ENCODE data around the gene TTC22. TPM values are rescaled to one million over a fixed set of nuclear protein-coding genes. Genes with fewer than 3 reads are reported as not detected.

TTC22 gene
- total RNA-seq (2014; rRNA removed; shearing (Covaris generic)), result 0.92 and 1.2 TPM in 2 replicates

GRCh38 chr1:54800899-54801759 lies at the start of gene TTC22:
TSS of gene TTC22 (minus strand) at chr1:54801323. CDS start at chr1:54801163, 160 bp downstream.
- peaks cover 20% of the 10 kb centered on the region for H3K27me3 ChIP-seq (ENCODE audit: control insufficient read depth, insufficient read depth, low read length)
- peak; percentile 91 for DNase-seq
- no peaks in the 10 kb centered on the region for H3K36me3 ChIP-seq (replicated peaks; ENCODE audit: control insufficient read depth, insufficient read depth, low read length)
- H3K4me3 ChIP-seq (ENCODE audit: insufficient read depth, low read depth, low read length), result peak within 1 kb of the TSS; percentile 38

- no peak for DNase-seq
- Histone ChIP-seq H3K27me3 (ENCODE audit: control insufficient read depth, insufficient read depth, low read length) (no peaks in the 10 kb centered on the region), H3K36me3 (replicated peaks; ENCODE audit: control insufficient read depth, insufficient read depth, low read length) (peaks cover 50% of the 10 kb centered on the region), H3K4me3 (ENCODE audit: insufficient read depth, low read depth, low read length) (no peak overlapping the region)
Observed at GRCh38 chr1:54850737-54851136, 49.6 kb upstream of the TTC22 start.

GRCh38 chr1:54850069-54850730 lies 49.1 kb upstream of the TTC22 start:
- H3K4me3 ChIP-seq (ENCODE audit: insufficient read depth, low read depth, low read length), result no peak overlapping the region
- peaks cover 47% of the 10 kb centered on the region for H3K36me3 ChIP-seq (replicated peaks; ENCODE audit: control insufficient read depth, insufficient read depth, low read length)
- no peak for DNase-seq
- H3K27me3 ChIP-seq (ENCODE audit: control insufficient read depth, insufficient read depth, low read length), result no peaks in the 10 kb centered on the region

GRCh38 chr1:54849219-54850068 lies 48.3 kb upstream of the TTC22 start:
- no peak overlapping the region for H3K4me3 ChIP-seq (ENCODE audit: insufficient read depth, low read depth, low read length)
- no peaks in the 10 kb centered on the region for H3K27me3 ChIP-seq (ENCODE audit: control insufficient read depth, insufficient read depth, low read length)
- DNase-seq, result no peak
- peaks cover 45% of the 10 kb centered on the region for H3K36me3 ChIP-seq (replicated peaks; ENCODE audit: control insufficient read depth, insufficient read depth, low read length)

GRCh38 chr1:54848134-54848948 lies 47.2 kb upstream of the TTC22 start:
- no peak overlapping the region for H3K4me3 ChIP-seq (ENCODE audit: insufficient read depth, low read depth, low read length)
- H3K36me3 ChIP-seq (replicated peaks; ENCODE audit: control insufficient read depth, insufficient read depth, low read length), result peaks cover 34% of the 10 kb centered on the region
- no peaks in the 10 kb centered on the region for H3K27me3 ChIP-seq (ENCODE audit: control insufficient read depth, insufficient read depth, low read length)
- DNase-seq, result no peak

GRCh38 chr1:54846716-54847284 lies 45.7 kb upstream of the TTC22 start:
- peaks cover 19% of the 10 kb centered on the region for H3K36me3 ChIP-seq (replicated peaks; ENCODE audit: control insufficient read depth, insufficient read depth, low read length)
- no peak overlapping the region for H3K4me3 ChIP-seq (ENCODE audit: insufficient read depth, low read depth, low read length)
- no peak for DNase-seq
- no peaks in the 10 kb centered on the region for H3K27me3 ChIP-seq (ENCODE audit: control insufficient read depth, insufficient read depth, low read length)

- DNase-seq, result no peak
- Histone ChIP-seq H3K36me3 (replicated peaks; ENCODE audit: control insufficient read depth, insufficient read depth, low read length) (peaks cover 14% of the 10 kb centered on the region), H3K27me3 (ENCODE audit: control insufficient read depth, insufficient read depth, low read length) (no peaks in the 10 kb centered on the region), H3K4me3 (ENCODE audit: insufficient read depth, low read depth, low read length) (no peak overlapping the region)
Observed at GRCh38 chr1:54846301-54846700, 45.2 kb upstream of the TTC22 start.

- Histone ChIP-seq H3K36me3 (replicated peaks; ENCODE audit: control insufficient read depth, insufficient read depth, low read length) (peaks cover 11% of the 10 kb centered on the region), H3K27me3 (ENCODE audit: control insufficient read depth, insufficient read depth, low read length) (no peaks in the 10 kb centered on the region), H3K4me3 (ENCODE audit: insufficient read depth, low read depth, low read length) (no peak overlapping the region)
- DNase-seq, result no peak
Observed at GRCh38 chr1:54845772-54846171, 44.6 kb upstream of the TTC22 start.

- Histone ChIP-seq H3K36me3 (replicated peaks; ENCODE audit: control insufficient read depth, insufficient read depth, low read length) (peaks cover under 1% of the 10 kb centered on the region; the same call in 1 of the 2 replicates), H3K27me3 (ENCODE audit: control insufficient read depth, insufficient read depth, low read length) (no peaks in the 10 kb centered on the region), H3K4me3 (ENCODE audit: insufficient read depth, low read depth, low read length) (no peak overlapping the region)
- DNase-seq, result no peak
Observed at GRCh38 chr1:54844564-54844963, 43.4 kb upstream of the TTC22 start.

GRCh38 chr1:54843449-54843848 lies 42.3 kb upstream of the TTC22 start:
- Histone ChIP-seq H3K36me3 (replicated peaks; ENCODE audit: control insufficient read depth, insufficient read depth, low read length) (no peaks in the 10 kb centered on the region; the same call in 1 of the 2 replicates), H3K4me3 (ENCODE audit: insufficient read depth, low read depth, low read length) (no peak overlapping the region), H3K27me3 (ENCODE audit: control insufficient read depth, insufficient read depth, low read length) (no peaks in the 10 kb centered on the region)
- no peak for DNase-seq

- no peaks in the 10 kb centered on the region for H3K36me3 ChIP-seq (replicated peaks; ENCODE audit: control insufficient read depth, insufficient read depth, low read length)
- H3K27me3 ChIP-seq (ENCODE audit: control insufficient read depth, insufficient read depth, low read length), result no peaks in the 10 kb centered on the region
- H3K4me3 ChIP-seq (ENCODE audit: insufficient read depth, low read depth, low read length), result no peak overlapping the region
- no peak for DNase-seq
Observed at GRCh38 chr1:54842963-54843362, 41.8 kb upstream of the TTC22 start.

GRCh38 chr1:54842206-54842915 lies 41.2 kb upstream of the TTC22 start:
- Histone ChIP-seq H3K36me3 (replicated peaks; ENCODE audit: control insufficient read depth, insufficient read depth, low read length) (no peaks in the 10 kb centered on the region), H3K27me3 (ENCODE audit: control insufficient read depth, insufficient read depth, low read length) (no peaks in the 10 kb centered on the region), H3K4me3 (ENCODE audit: insufficient read depth, low read depth, low read length) (no peak overlapping the region)
- no peak for DNase-seq

GRCh38 chr1:54839824-54840223 lies 38.7 kb upstream of the TTC22 start:
- H3K36me3 ChIP-seq (replicated peaks; ENCODE audit: control insufficient read depth, insufficient read depth, low read length), result no peaks in the 10 kb centered on the region
- DNase-seq, result no peak
- no peak overlapping the region for H3K4me3 ChIP-seq (ENCODE audit: insufficient read depth, low read depth, low read length)
- no peaks in the 10 kb centered on the region; the same call in 1 of the 2 replicates for H3K27me3 ChIP-seq (ENCODE audit: control insufficient read depth, insufficient read depth, low read length)
